Stomach smooth muscle (tissue), 2 donors: Measurements from ENCODE around the gene RAC3.
A peak's percentile ranks its signal among the peaks of the same experiment; 100 is the strongest.

Source experiments
- H3K27ac ChIP-seq: one replicate; pipeline ENCODE4 v1.7.0; 2013; ENCODE audit warnings: mild to moderate bottlenecking, low read length, inconsistent platforms
- H3K27me3 ChIP-seq, 2 donors: one replicate each; pipeline ENCODE4 v1.7.0; 2013; ENCODE audit warnings: low read length in 2 of 2; ENCODE audit not compliant: insufficient read depth in 2 of 2, control insufficient read depth in 1 of 2
- H3K36me3 ChIP-seq, 2 donors: one replicate each; pipeline ENCODE4 v1.7.0; 2013; ENCODE audit warnings: low read length in 2 of 2; ENCODE audit not compliant: control insufficient read depth in 2 of 2, insufficient read depth in 2 of 2
- H3K4me1 ChIP-seq: one replicate; pipeline ENCODE4 v1.7.0; 2013; ENCODE audit warnings: low read length; ENCODE audit not compliant: control insufficient read depth, insufficient read depth
- H3K4me3 ChIP-seq, 2 donors: one replicate each; pipeline ENCODE4 v1.7.0; 2013; ENCODE audit warnings: low read length in 2 of 2
- H3K9ac ChIP-seq, 2 donors: one replicate each; pipeline ENCODE4 v1.7.0; 2013; ENCODE audit warnings: low read length in 2 of 2, mild to moderate bottlenecking in 1 of 2
- H3K9me3 ChIP-seq, 2 donors: one replicate each; pipeline ENCODE4 v1.7.0; 2013; ENCODE audit warnings: low read length in 2 of 2; ENCODE audit not compliant: control insufficient read depth in 2 of 2
- donor health status: healthy.
- donor health status: Pancreatic carcinoma.

The RAC3 gene

DNA sequence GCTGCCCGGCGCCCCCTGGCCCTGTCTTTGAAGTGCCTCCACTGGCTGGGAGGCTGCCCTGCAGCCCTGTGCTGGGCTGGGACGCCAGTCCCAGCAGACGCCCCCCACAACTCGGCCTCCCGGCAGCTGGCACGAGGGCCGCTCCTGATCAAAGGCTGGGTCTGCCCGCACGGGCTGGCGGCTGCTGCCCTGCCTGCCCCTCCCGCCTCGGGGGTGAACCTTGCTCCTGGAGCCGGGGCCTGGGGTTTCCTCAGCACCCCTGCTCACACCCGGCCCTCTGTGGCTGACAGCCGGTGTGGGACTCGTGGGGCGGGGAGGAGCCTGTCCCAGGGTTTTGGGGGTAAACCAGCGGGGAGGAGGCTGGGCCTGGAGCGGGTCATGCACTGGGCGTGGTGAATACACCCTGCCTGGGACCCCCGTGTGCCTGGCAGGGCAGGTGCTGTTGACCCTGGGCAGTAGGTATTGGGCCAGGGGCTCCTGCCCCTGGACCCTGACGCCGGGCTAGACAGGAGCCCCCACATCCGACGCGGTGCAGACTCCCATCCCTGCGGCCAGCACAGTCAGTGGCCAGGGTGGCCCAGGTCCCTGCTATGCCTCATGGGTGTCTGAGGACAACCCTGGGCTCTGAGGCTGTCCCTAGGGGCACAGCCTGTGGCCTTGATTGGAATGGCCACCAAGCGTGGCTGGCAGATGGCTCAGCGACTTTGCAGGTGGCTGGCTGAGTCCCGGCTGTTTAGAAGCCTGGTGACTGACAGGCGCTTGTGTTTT is 30.5 kb upstream of the RAC3 start:
- Histone ChIP-seq H3K27me3 (no peaks in the 10 kb centered on the region), H3K27ac (no peak overlapping the region), H3K36me3 (peaks cover 0 to 3% of the 10 kb centered on the region in 2 donors), H3K4me3 (no peak overlapping the region), H3K4me1 (peaks cover 20% of the 10 kb centered on the region), H3K9ac (no peak overlapping the region), H3K9me3 (no peaks in the 10 kb centered on the region)

DNA sequence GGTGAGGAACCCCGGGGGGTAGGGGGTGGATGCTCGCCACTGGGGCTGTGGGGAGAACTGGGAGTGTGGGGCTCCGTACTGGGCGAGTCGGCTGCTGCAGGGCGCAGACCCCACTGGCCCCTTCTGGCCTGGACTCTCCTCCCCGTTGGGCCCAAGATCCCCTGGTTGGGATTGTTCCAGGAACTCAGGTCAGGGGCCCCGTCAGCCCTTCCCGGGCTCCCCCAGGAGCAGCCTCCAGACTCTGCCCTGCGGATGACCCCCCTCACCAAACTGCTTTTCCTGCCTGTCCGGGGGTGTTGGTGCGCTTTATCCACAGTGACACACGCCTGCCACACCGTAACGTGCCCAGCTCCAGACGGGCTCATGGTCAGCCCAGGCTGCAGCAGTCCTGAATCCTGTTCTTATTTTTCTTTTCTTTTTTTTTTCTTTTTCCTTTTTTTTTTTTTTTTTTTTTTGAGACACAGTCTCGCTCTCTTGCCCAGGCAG is 29.9 kb upstream of the RAC3 start:
- no peak overlapping the region for H3K9ac ChIP-seq

DNA sequence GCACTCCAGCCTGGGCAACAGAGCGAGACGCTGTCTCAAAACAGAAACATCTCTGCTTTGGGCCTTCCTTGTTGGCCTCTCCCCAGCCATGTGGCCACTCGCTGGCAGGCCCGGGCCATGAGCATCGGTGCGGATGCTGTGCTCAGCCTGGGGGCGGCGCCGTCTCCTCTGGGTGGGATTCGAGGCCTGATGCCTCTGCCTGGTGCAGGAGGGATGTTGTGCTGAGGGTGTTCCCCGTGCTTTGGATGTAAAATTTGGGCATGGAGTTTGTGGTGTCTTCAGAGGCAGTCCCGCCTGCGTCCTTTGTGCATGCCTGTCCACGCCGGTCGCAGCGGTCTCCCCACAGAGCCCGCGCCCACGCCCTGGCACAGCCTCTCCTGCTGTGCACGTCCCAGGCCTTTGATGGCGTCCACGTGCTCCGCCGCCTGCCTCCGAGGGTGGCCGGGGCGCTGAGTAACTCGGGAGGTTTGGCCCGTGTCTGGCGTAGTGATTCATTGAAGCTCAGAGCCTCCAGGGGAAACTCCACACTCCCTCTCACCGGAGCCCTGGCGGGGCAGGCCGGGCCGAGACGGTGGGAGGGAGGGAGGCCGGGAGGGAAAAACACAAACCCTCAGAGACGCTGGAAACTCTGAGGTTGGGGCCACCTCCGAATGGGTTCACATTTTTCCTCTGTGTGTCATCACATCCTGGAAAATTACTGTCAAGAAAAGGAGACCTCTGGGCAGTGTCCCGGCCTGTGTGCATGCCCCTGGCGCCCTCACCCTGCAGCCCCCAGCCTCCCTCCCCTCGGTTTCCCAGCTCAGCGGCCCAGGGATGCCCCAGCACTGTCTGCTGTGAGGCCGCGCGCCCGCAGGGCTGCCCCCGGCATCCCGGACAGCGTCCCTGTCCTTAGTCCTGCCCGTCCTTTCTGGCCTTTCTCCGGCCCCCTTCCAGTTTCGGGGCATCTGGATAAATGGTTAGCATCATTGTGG is 27.8 kb upstream of the RAC3 start:
- Histone ChIP-seq H3K4me3 (no peak overlapping the region), H3K36me3 (no peaks in the 10 kb centered on the region), H3K9ac (no peak overlapping the region), H3K27ac (no peak overlapping the region), H3K27me3 (no peaks in the 10 kb centered on the region), H3K9me3 (no peaks in the 10 kb centered on the region), H3K4me1 (peaks cover 31% of the 10 kb centered on the region)

More for the DNA sequence above, 29.9 kb upstream of the RAC3 start:
- Histone ChIP-seq H3K9me3 (no peaks in the 10 kb centered on the region), H3K27me3 (no peaks in the 10 kb centered on the region), H3K27ac (no peak overlapping the region), H3K36me3 (peaks cover 0 to 3% of the 10 kb centered on the region in 2 donors), H3K4me3 (no peak overlapping the region), H3K4me1 (peaks cover 26% of the 10 kb centered on the region)

DNA sequence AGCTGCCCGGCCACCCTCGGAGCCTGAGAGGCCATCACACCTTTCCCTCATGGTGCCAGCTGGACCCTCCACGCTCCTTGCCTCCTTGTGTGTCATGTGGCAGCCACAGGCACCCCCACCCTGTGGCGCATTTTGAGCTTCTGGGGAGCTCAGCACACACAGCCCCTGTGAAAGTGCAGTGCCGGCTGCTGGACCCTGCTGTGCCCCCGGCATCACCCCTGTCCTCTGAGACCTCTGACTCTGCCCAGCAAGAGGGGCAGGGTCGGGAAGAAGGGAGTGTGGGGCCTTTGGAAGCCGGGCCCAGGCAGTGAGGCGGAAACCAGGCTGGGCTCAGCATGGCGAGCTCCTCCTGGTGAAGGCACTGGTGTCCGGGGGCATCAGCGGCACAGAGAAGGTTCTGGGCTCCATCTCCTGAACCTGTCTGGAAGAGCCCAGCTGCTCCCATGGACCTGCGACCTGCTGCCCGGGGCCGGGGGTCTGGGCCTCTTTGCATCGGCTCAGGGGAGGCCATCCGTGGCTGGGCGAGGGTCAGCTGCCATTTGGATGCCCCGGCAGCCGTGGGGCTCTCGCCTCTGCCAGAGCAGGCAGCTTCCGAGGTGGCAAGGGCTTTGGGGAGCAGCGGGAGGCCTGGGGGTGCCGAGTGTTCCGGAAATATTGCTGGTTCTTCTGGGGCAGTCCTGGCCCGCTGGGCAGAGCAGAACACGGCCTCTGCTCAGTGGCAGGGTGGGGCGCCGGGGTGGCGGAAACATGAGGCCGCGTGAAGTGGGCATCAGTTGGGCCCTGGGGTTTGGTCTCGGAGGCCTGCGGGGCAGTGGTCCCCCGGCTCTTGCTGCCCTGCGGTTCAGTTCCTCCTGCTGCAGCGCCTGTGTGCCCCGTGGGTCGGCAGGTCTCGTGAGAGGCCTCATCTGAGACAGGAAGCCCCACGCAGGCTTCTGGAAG is 26.7 kb upstream of the RAC3 start:
- Histone ChIP-seq H3K4me3 (no peak overlapping the region), H3K36me3 (no peaks in the 10 kb centered on the region), H3K27ac (no peak overlapping the region), H3K9me3 (no peaks in the 10 kb centered on the region), H3K4me1 (peaks cover 31% of the 10 kb centered on the region), H3K27me3 (no peaks in the 10 kb centered on the region), H3K9ac (no peak overlapping the region)

DNA sequence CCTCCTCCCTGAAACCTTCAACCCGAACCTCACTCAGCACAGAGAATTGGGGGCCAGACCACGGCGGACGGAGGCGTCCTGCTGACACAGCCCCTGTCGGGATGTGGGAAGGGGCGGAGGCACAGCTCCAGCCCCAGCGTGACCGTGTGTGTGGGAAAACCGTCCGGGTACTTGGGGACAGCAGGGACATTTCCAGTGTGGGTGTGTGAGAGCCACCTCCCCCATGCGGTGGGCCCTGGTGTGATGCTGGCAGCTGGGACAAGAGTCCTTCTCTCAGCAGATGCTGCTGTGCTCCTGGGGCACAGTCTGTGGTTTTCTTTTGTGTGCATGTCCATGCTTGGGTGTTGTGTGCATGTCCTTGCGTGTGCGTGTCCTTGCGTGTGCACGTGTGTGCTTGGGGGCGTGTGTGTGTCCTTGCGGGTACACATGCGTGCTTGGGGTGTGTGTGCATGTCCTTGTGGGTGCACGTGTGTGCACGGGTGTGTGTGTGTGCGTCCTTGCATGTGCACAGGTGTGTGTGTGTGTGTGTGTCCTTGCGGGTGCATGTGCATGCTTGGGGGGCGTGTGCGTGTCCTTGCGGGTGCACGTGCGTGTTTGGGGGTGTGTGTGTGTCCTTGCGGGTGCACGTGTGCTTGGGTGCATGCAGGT is 25.7 kb upstream of the RAC3 start:
- Histone ChIP-seq H3K27me3 (no peaks in the 10 kb centered on the region), H3K4me1 (peaks cover 31% of the 10 kb centered on the region), H3K9me3 (no peaks in the 10 kb centered on the region), H3K9ac (no peak overlapping the region), H3K4me3 (no peak overlapping the region), H3K27ac (no peak overlapping the region), H3K36me3 (no peaks in the 10 kb centered on the region)

DNA sequence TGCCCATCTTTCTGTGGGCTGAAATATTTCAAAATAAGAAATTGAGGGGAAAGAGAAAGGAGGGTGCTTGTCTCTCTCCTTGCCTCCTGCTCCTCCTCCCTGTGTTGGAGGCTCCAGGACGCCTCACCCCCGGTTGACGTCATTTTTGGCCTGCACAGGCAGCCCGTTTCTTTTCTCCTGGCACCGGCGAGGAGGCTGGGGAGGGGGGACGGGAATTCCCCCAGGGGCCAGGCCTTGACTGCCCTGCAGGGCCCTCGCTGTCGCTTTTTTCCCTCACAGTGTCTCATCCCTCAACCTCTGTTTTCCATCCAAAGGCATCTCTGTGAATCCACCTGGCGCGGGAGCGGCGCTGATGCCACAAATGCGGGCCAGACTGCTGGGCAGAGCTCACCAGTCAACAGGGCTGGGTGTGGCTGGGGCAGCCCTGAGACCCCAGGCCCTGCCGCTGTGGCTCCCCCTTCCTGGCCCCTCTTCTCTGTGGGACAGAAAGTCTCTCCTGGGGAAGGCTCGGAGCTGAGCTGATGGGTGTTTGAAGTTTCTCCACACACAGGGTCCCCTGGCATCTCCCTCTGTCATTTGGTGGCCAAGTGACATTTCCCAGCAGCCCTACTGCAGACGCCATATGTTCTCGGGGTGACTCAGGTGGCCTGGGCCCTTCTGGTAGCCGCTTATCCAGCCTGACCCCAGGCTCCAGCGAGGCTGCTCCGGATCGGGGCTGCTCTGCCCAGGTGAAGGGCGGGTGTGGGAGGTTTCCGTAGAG is 24.8 kb upstream of the RAC3 start:
- H3K36me3 ChIP-seq: no peaks in the 10 kb centered on the region
- H3K9me3 ChIP-seq: no peaks in the 10 kb centered on the region
- peak overlapping the region in 1 of 2 donors; percentile 29 for H3K9ac ChIP-seq
- H3K27me3 ChIP-seq: no peaks in the 10 kb centered on the region
- H3K4me1 ChIP-seq: peaks cover 31% of the 10 kb centered on the region
- no peak overlapping the region for H3K27ac ChIP-seq
- H3K4me3 ChIP-seq: no peak overlapping the region

DNA sequence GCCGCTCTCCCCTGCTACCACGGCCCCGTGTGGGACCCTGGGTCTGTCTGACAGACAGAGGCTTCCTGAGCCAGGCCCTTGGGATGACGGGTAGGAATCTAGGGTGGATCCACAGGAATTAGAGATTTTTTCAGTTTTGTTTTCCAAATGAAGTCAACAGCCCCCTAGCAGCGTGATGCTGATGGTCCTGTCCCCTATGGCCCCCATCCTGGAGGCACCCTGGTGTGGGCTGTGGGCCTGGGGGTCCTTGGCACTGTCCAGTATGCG is 24.3 kb upstream of the RAC3 start:
- no peak overlapping the region for H3K27ac ChIP-seq
- H3K4me3 ChIP-seq: no peak overlapping the region
- H3K9ac ChIP-seq: no peak overlapping the region

DNA sequence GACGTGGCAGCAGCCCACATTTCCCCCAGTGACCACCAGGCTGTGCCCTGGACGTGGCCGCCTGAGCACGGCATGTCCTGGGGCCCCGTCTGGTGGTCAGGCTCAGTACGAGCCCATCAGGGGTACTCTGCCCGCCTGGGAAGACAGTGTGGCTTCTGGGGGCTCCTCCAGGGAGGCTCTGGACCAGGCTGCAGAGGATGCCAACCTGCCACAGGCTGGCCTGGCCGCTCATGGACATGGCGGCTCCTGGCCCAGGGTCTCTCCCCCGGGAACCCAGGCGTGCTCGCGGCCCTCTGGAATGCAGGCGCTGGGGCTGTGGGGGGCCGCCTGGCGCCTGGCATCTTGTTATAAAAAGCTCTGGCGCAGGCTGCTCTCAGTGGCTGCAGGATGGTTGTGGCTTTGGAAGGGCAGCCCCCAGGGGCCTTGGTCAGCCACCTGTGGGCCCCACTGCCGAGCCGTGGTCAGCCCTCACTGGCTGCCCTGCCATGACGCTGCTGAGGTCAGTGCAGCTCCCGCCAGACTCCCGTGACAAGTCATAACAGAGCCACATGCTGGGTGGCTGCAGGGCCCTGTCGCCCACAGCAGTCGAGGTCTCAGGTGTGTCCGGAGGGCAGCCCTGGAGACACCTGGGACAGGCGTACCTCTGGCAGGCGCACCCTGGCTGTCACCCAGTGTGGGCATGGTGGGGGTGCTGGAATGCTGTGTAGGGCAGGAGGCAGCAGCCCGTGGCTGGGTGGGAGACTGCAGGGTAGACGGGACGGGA is 23.8 kb upstream of the RAC3 start:
- Histone ChIP-seq H3K27ac (no peak overlapping the region), H3K9me3 (no peaks in the 10 kb centered on the region), H3K4me1 (peaks cover 36% of the 10 kb centered on the region), H3K9ac (no peak overlapping the region), H3K27me3 (no peaks in the 10 kb centered on the region), H3K4me3 (no peak overlapping the region), H3K36me3 (no peaks in the 10 kb centered on the region)

More for the DNA sequence above, 24.3 kb upstream of the RAC3 start:
- H3K9me3 ChIP-seq: no peaks in the 10 kb centered on the region
- H3K27me3 ChIP-seq: no peaks in the 10 kb centered on the region
- peaks cover 31% of the 10 kb centered on the region for H3K4me1 ChIP-seq
- no peaks in the 10 kb centered on the region for H3K36me3 ChIP-seq

DNA sequence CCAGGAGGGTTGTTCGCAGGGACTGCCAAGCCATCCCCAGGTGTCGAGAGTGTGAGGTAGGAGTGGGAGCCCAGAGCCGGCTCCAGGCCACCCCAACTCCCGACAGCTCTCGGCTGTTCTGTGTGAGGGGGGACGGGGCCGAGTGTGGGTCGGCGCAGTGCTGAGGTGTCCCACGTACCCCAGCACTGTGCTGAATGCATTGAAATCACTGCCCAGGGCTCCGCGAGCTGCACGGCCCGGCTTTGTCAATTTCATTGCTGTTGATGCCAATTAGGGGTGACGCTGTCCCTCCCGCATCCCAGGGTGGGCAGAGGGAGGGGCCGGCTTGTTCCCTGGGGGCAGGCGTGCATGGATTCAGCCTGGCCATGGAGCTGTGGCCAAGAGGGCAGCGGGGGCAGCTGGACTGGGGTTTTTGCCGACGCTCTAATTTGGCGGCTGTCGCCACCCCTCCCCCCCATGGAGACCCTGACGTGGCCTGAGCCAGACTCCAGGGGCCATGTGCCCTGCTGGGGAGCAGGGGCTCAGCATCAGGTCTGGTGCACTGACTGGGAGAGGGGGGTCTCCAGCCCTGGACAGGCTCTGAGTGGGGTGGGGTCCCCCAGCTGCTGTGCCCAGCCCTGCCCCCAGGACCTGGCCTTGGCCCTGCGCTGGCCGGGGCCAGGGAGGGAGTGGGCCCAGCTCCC is 23.1 kb upstream of the RAC3 start:
- Histone ChIP-seq H3K27me3 (no peaks in the 10 kb centered on the region), H3K4me3 (no peak overlapping the region), H3K4me1 (peaks cover 40% of the 10 kb centered on the region), H3K9ac (no peak overlapping the region), H3K36me3 (no peaks in the 10 kb centered on the region), H3K9me3 (no peaks in the 10 kb centered on the region), H3K27ac (no peak overlapping the region)
